ENCODE data around the gene RIPPLY1.

The RIPPLY1 gene

DNA sequence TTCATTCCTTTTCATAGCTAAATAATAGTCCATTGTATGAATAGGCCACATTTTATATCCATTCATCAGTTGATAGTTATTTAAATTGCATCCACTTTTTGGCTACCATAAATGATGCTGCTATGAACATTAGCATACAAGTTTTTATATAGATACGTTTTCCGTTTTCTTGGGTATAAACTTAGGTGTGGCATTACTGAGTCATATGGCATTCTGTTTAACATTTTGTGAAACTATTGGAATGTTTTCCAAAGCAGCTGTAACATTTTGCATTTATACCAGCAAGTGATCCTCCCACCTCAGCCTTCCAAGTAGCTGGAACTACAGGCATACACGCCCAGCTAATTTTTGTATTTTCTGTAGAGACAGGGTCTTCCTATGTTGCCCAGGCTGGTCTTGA lies 43.3 kb upstream of the RIPPLY1 start:
- DNase-seq (ENCODE audit: extremely low read depth, low read depth): no peak

DNA sequence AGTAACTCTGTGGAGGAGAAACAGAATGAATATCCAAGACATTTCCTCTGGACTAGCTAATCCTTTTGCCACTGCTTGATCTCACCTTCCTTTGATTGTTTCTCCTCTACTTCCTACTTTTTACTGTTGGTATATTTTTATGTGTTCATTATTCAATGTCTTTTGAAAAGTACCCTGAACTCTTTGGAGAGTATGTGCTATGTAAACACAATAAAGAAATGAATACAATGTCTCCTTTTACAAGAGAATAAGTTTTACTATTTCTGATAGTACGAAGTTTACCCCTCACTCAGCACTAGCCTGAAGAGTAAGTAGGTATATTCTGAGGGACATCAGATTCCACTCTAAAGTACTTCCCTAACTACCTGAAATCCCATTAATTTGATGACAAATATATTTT lies 36.9 kb upstream of the RIPPLY1 start:
- TF ChIP-seq, protein P1, sequence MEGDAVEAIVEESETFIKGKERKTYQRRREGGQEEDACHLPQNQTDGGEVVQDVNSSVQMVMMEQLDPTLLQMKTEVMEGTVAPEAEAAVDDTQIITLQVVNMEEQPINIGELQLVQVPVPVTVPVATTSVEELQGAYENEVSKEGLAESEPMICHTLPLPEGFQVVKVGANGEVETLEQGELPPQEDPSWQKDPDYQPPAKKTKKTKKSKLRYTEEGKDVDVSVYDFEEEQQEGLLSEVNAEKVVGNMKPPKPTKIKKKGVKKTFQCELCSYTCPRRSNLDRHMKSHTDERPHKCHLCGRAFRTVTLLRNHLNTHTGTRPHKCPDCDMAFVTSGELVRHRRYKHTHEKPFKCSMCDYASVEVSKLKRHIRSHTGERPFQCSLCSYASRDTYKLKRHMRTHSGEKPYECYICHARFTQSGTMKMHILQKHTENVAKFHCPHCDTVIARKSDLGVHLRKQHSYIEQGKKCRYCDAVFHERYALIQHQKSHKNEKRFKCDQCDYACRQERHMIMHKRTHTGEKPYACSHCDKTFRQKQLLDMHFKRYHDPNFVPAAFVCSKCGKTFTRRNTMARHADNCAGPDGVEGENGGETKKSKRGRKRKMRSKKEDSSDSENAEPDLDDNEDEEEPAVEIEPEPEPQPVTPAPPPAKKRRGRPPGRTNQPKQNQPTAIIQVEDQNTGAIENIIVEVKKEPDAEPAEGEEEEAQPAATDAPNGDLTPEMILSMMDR (IDR thresholded peaks at IDR 0.05; ENCODE audit: low read depth, low read length): no peak
- no peak for DNase-seq (ENCODE audit: extremely low read depth, low read depth)

More for the DNA sequence above, 43.3 kb upstream of the RIPPLY1 start:
- TF ChIP-seq, protein P1 (IDR thresholded peaks at IDR 0.05; ENCODE audit: low read depth, low read length): no peak

DNA sequence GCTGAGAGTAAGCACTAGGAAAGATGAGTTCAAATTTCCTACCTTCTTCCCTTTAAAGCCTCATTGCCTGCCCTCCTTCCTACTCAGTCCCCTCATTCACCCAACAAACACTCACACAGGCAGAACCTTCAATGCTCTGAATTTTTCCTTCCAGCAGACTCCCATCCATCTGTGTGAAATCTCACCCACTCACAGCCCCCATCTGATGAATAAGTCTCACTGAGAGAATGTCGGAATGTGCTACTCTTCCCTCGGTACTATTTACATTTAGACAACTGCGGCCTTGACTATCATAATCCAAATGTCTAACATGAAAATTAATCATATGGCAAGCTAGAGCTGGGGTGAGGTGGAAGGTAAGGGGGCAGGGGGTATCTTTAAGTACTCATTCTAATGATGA lies 36.4 kb upstream of the RIPPLY1 start:
- DNase-seq (ENCODE audit: extremely low read depth, low read depth): no peak
- TF ChIP-seq, protein P1 (IDR thresholded peaks at IDR 0.05; ENCODE audit: low read depth, low read length): no peak

DNA sequence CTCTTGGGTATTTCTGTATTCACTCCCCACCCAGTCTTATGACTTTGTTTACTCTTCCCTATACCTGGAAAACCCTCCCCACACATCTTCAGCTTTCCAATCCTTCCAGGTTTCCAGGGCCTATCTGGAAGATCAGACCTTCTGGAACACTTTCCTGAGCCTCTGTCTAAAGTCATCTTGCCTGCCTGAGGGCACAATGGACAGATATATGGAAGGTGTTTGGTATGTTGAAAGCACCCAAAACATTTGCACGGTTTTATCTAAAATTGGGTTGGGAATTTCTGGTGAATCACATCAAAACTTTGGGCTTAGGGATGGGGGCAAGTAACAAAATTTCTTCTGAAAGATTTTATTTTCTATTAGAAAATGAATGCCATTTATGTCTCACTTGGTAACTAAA lies 33.1 kb upstream of the RIPPLY1 start:
- TF ChIP-seq, protein P1 (IDR thresholded peaks at IDR 0.05; ENCODE audit: low read depth, low read length): no peak
- no peak for DNase-seq (ENCODE audit: extremely low read depth, low read depth)

DNA sequence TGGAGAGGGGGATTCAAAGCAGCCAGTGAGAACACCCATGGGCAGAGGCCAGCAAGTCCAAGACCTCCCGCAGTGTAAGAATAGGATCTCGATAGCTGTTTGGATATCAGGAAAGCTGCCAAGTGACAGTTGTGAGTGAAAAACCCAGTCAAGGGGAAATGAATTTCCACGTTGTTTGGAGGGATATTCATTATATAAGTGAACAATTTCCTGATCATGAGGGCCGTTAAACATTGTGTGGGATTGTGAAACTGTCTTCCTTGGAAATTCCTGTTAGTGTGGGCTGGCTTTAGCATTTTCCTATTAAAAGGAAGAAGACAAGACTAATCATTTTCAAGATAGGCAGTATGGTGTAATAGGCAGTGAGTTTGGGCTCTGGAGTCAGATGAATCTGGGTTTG lies 32.0 kb upstream of the RIPPLY1 start:
- DNase-seq (ENCODE audit: extremely low read depth, low read depth): no peak
- TF ChIP-seq, protein P1 (IDR thresholded peaks at IDR 0.05; ENCODE audit: low read depth, low read length): no peak

DNA sequence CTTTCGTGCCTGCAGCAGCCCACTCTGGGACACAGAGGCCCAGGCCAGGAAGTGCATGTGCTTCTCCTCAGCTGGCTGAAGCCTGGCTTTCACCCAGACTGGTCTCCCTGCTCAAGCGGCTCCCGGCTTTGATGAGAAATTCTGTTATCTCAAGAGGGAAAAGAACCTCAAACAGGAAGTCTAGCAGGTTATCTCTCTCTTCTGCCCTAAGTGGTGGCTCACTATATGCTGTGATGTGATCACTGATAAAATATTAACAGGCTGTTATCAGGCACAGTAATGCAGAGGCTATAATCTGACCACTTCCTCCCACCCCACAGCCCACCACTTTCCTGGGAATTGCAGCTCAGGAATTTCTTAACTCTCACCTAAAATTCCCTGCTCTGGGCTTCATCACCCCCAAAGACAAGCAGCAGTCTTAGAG lies 30.4 kb upstream of the RIPPLY1 start:
- TF ChIP-seq, protein P1 (IDR thresholded peaks at IDR 0.05; ENCODE audit: low read depth, low read length): no peak
- DNase-seq (ENCODE audit: extremely low read depth, low read depth): no peak

DNA sequence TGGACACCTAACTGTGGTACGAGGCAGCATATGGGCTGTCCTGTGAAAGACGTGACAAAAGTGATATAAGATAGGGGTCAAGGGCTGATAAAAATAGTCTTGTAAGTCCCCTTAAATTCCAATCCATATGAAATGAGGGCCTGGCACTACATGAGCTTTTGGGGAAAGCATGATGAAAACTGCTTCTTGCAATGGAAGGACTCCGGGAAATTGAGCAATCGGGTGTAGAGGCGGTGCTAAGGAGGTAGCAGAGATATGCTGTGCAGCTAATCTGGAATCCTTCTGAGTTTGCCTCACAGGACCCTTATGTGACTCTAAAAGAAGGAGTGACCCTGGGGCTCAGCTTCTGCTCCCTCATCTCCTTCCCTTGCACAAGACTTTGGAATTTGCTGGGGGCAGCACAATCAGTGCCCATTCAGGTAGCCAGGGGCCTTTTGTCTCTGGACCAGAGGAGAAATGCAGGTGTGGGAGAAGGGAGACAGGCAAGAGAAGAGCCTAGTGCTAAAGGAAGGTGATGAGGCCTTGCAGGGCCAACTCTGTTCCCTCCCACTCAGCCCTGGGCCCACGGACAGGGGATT lies 29.9 kb upstream of the RIPPLY1 start:
- no peak for DNase-seq (ENCODE audit: extremely low read depth, low read depth)
- TF ChIP-seq, protein P1 (IDR thresholded peaks at IDR 0.05; ENCODE audit: low read depth, low read length): no peak
